GM21576 (cell line): ENCODE data around the gene NKAIN2.
"Not testable (repeated sequence)": the region's sequence is repeated elsewhere in the genome, so short reads cannot be mapped to it uniquely, and the experiment has no call there.

Experiments used
- ATAC-seq: cut with Tn5 transposase; IDR thresholded peaks from one replicate; pipeline ENCODE4 v1.9.1; 2021; ENCODE audit warnings: mild to moderate bottlenecking, moderate library complexity; ENCODE audit not compliant: unreplicated experiment

NKAIN2 gene

DNA sequence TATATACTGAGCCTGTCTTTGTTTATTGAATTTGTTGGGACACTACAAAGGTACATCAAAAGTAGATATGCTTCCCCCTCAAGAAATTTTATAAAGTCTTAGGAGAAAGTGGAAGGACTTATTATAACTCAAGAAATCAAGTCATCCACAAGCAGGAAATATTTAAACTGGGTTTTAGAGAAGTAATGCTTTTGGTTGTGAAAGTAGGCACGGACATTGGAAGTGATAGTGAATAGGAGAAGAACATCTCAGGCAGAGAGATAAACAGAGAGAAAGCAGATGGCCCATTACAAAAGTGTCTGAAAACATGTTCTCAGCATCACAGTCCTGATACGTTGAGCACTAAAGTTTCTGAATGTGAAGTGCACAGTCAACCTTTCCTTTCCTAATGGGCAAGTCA lies 742.9 kb downstream of the NKAIN2 start:
- ATAC-seq = no peak

DNA sequence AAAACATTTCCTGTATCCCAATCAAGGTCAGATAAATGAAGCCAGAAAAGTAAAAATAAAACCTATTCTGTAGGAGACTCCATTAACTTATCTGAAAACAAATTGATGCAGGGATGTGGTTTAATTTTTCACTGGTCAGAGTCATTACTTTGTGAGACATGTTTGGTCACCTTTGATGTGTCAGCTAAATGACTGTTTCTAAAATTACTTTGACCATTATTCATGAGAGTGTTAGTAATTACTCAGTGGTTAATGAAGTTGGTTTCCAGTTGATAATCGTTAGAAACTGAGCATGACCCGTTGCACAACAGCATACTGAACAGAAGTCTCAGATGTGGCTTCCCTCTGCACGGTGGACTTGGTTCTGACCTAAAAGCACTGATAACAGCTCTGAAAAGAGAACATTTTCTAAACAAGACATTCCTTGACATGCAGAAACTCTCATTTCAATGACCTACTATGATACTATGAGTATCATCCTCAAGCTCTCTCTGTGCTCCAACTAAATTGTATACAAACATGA lies 748.1 kb downstream of the NKAIN2 start:
- ATAC-seq = no peak

GRCh38 chr6:124557873-124558272 lies 754.2 kb downstream of the NKAIN2 start:
- ATAC-seq = no peak

- not testable (repeated sequence) for ATAC-seq
Measured at GRCh38 chr6:124560078-124560477, 756.4 kb downstream of the NKAIN2 start.

DNA sequence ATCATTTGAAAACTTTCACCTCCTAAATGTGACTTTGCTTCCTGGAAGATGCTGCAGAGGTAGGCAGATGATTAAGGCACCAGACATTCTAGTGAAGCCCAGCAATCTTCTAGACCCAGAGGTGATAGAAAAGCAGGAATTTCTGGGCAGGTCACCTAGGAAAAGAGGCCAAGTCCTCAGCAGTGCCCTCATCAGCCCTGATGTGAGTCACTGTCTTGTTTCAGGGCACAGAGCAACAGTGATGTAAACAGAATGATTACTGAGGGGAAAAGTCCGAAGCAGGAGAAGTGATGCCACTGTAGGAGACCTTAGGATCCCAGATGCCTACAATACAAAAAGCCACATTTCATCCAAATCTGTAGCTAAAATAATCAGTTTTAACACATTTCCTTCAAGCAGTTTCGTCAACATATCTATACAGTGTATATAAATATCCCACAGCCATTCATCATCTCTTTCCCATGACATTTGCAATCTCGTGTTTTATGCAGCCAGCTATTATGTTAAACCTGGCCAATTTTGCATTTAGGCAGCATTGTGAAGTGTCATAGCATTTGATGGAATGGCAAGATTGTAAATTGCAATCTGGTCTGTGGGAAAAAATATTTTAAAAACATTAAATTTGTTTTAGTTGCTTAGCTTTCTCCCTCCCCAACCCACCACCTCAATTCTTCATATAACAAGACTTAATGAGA lies 757.4 kb downstream of the NKAIN2 start:
- no peak for ATAC-seq

GRCh38 chr6:124561635-124562130 lies 758.0 kb downstream of the NKAIN2 start:
- no peak for ATAC-seq

DNA sequence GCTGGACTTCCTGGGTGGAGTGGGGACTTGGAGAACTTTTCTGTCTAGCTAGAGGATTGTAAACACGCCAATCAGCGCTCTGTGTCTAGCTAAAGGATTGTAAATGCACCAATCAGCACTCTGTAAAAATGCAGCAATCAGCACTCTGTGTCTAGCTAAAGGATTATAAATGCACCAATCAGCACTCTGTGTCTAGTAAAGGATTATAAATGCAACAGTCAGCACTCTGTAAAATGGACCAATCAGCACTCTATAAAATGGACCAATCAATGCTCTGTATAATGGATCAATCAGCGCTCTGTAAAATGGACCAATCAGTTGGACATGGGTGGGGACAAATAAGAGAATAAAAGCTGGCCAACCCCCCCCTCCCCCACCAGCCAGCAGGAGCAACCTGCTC lies 760.5 kb downstream of the NKAIN2 start:
- not testable (repeated sequence) for ATAC-seq

GRCh38 chr6:124567401-124567800 lies 763.7 kb downstream of the NKAIN2 start:
- ATAC-seq = no peak

DNA sequence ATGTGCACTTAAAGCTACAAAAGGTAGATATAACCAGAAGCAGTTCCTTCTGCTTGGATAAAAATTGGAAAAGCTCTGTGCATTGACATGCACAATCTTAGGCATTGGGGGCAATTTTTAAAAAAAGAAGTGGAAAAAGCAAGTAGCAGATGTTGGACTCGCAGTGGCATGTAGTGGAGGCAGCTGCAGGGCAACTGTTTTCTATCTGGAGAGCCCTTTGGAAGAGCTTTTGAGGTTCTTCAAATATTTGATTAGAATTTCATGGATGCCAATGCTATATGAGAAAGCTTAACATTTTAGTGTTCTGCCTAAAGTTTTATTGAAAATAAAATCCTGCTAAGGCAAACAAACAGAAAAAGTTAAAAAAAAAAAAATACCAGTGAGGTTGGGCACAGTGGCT lies 770.3 kb downstream of the NKAIN2 start:
- no peak for ATAC-seq

- no peak for ATAC-seq
Measured at GRCh38 chr6:124577734-124578281, 774.1 kb downstream of the NKAIN2 start.

GRCh38 chr6:124590001-124590400 lies 786.3 kb downstream of the NKAIN2 start:
- no peak for ATAC-seq

- ATAC-seq = no peak
Measured at GRCh38 chr6:124599656-124600055, 796.0 kb downstream of the NKAIN2 start.

GRCh38 chr6:124604719-124605118 lies 801.1 kb downstream of the NKAIN2 start:
- ATAC-seq = no peak

GRCh38 chr6:124607119-124607627 lies 803.5 kb downstream of the NKAIN2 start:
- ATAC-seq = no peak

DNA sequence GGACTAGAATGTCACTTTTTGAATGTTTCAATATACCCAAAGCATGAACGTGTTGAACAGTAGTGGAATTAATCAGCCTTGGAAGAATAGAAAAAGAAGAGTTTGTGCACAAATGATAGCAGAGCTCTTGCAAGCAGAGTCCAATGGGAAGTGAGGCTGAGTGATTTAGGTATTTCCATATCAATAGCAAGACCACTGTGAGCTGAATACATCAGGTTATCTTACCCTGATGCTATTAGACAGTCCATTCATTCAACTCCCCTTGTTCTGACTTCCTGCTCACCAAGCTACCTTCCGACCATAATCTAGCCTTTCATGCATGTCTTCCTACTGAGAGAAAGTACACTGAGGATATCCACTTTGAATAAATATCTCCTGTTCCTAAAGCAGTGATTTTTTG lies 809.4 kb downstream of the NKAIN2 start:
- no peak for ATAC-seq

- ATAC-seq = no peak
Measured at GRCh38 chr6:124622351-124622750, 818.7 kb downstream of the NKAIN2 start.

GRCh38 chr6:124633655-124634054 lies 830.0 kb downstream of the NKAIN2 start:
- no peak for ATAC-seq

DNA sequence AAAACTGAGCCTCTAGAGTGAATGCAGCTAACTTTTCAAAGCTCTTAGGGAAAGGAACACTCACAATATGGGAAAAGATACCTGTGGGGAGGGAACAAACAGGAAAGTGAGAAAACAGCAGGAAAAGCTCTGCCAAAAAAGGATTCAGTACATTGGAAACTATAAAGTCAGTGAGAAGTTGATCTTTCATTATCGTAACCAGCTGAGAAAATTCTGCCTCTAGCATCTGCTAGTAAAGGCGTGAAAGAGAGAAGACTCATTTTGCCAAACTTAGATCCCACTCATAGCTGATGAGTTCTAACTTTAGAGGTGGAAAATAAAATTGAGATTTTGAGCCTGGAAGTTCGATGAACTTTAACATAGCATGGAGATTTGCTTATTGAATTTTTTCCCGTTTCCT lies 836.8 kb downstream of the NKAIN2 start:
- ATAC-seq = no peak

- no peak for ATAC-seq
Measured at GRCh38 chr6:124655866-124656265, 852.2 kb downstream of the NKAIN2 start.

DNA sequence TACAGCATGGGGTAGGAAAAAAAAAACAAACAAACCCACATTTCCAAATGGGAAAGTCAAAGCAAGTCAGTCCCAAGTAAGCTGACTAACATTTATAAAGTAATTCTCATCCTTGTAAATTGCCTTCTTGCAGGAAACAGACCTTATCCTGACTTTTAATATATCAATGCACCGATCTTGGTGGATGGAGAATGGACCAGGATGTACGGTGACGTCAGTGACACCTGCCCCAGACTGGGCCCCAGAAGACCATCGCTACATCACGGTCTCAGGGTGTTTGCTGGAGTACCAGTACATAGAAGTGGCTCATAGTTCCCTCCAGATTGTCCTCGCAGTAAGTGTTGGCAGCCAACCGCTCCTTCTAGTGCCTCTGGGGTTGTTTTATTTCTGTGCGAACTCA lies 854.4 kb downstream of the NKAIN2 start:
- no peak for ATAC-seq

DNA sequence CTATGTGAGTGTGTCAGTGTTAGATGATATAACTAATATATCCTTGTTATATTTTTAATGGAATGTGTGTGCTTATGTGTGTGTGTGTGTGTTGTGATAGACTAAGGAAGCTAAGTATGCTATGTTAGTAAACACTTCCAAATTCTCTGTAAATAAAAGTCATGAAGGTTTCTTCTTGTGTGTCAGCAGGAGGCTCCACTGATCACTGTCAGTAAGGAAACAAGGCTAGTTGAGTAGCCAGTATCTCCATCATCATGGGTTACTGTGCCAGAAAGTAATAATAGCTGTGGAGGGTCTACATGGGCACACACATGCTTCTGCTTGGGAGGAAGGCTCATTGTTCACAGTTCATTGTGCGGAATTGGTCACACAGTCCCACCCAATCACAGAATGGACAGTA lies 855.8 kb downstream of the NKAIN2 start:
- ATAC-seq = no peak

GRCh38 chr6:124660185-124660584 lies 856.5 kb downstream of the NKAIN2 start:
- no peak for ATAC-seq
